Fibroblast of skin of right biceps (primary cell): ENCODE data around the gene RBM28.
"Not testable (repeated sequence)": the region's sequence is repeated elsewhere in the genome, so short reads cannot be mapped to it uniquely, and the experiment has no call there.

Experiments
- DNase-seq: peaks from one replicate; pipeline ENCODE4 v3.0.0-alpha.2; 2013

RBM28 gene

GRCh38 chr7:128341733-128342132 lies 2.0 kb downstream of the RBM28 start:
- no peak for DNase-seq

GRCh38 chr7:128335730-128336129 lies 8.0 kb downstream of the RBM28 start:
- no peak for DNase-seq

GRCh38 chr7:128324368-128324680 lies 19.4 kb downstream of the RBM28 start:
- no peak for DNase-seq

- peak; percentile 66 for DNase-seq
These were observed 20.0 kb downstream of the RBM28 start for GRCh38 chr7:128323459-128324367.

GRCh38 chr7:128323040-128323439 lies 20.7 kb downstream of the RBM28 start:
- DNase-seq: no peak

- peak; percentile 53 for DNase-seq
These were observed 21.6 kb downstream of the RBM28 start for GRCh38 chr7:128322040-128322643.

- no peak for DNase-seq
These were observed 22.7 kb downstream of the RBM28 start for GRCh38 chr7:128321044-128321422.

- no peak for DNase-seq
These were observed 25.0 kb downstream of the RBM28 start for GRCh38 chr7:128318691-128319090.

- DNase-seq: peak; percentile 43
These were observed 32.7 kb downstream of the RBM28 start for GRCh38 chr7:128311013-128311412.

- no peak for DNase-seq
These were observed 33.2 kb downstream of the RBM28 start for GRCh38 chr7:128310499-128310898.

GRCh38 chr7:128309976-128310375 lies 33.7 kb downstream of the RBM28 start:
- DNase-seq: no peak

- DNase-seq: no peak
These were observed 34.6 kb downstream of the RBM28 start for GRCh38 chr7:128309124-128309523.

GRCh38 chr7:128307061-128307460 lies 36.6 kb downstream of the RBM28 start:
- no peak for DNase-seq

GRCh38 chr7:128304212-128304611 lies 39.5 kb downstream of the RBM28 start:
- no peak for DNase-seq

GRCh38 chr7:128303643-128304042 lies 40.1 kb downstream of the RBM28 start:
- DNase-seq: no peak

- no peak for DNase-seq
These were observed 40.6 kb downstream of the RBM28 start for GRCh38 chr7:128303133-128303532.

GRCh38 chr7:128302139-128302538 lies 41.6 kb downstream of the RBM28 start:
- no peak for DNase-seq

GRCh38 chr7:128299109-128299607 lies 44.5 kb downstream of the RBM28 start:
- DNase-seq: no peak

- not testable (repeated sequence) for DNase-seq
These were observed 45.7 kb downstream of the RBM28 start for GRCh38 chr7:128298004-128298403.

- no peak for DNase-seq
These were observed 56.2 kb downstream of the RBM28 start for GRCh38 chr7:128287556-128287955.

- no peak for DNase-seq
These were observed 59.6 kb downstream of the RBM28 start for GRCh38 chr7:128284102-128284501.

- no peak for DNase-seq
These were observed 61.9 kb downstream of the RBM28 start for GRCh38 chr7:128281605-128282380.

- DNase-seq: not testable (repeated sequence)
These were observed 63.3 kb downstream of the RBM28 start for GRCh38 chr7:128280451-128280850.
